HG02852 (cell line): ENCODE results near the gene KRT86.
A peak's percentile ranks its signal among the peaks of the same experiment; 100 is the strongest.
"Not testable (repeated sequence)": the region's sequence is repeated elsewhere in the genome, so short reads cannot be mapped to it uniquely, and the experiment has no call there.

Experiments
- ATAC-seq: cut with Tn5 transposase; IDR thresholded peaks from one replicate; pipeline ENCODE4 v1.9.1; 2021; ENCODE audit warnings: mild to moderate bottlenecking, moderate library complexity; ENCODE audit not compliant: unreplicated experiment

The KRT86 gene

GRCh38 chr12:52238916-52239646 lies 35.4 kb upstream of the KRT86 start:
- ATAC-seq = no peak

DNA sequence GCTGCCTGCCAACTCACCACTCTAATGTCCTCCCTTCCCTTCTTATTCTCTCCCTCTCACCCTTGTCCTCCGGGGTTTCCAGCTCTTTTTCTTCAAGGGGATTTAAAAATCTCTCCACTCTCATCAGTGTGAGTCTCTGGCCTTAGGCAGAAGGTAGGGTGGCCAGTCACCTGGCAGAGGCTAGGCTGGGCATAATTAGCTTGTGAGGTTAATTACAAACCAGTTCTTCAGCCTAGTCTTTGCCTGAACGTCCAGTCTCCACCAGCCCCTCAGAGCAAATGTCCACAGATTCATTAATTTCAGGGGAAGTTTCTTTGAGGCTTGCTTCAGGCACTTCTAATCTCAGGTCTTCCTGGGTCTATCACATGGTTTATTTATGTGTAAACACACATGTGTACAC lies 34.7 kb upstream of the KRT86 start:
- ATAC-seq = no peak

- not testable (repeated sequence) for ATAC-seq
Measured at GRCh38 chr12:52240247-52240646, 34.2 kb upstream of the KRT86 start.

DNA sequence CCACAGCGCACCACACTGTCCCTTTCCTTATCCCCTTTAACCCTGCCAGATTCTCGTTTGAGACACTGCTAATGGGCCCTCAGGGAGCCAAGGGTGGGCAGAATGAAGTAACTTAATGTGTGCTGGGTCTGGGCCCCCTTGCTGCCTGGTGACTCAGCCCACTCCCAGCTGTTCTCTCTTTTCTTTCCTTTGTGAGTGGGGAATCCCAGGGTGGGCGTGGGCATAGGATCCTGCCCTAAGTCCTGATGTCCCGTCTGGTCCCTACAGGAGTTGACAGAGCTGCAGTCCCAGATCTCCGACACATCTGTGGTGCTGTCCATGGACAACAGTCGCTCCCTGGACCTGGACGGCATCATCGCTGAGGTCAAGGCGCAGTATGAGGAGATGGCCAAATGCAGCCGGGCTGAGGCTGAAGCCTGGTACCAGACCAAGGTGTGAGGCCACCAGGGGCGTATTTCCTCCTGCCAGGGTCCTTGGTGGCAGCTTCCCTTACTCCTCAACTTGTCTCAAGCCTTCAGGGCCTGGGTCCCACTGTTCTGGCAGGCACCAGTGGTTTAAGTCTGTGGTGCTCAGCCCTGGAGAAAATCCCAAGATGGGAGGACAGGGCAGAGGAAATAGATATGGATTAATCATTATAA lies 33.1 kb upstream of the KRT86 start:
- ATAC-seq = no peak

- ATAC-seq = no peak
Measured at GRCh38 chr12:52242442-52243258, 31.8 kb upstream of the KRT86 start.

GRCh38 chr12:52243259-52243855 lies 31.1 kb upstream of the KRT86 start:
- no peak for ATAC-seq

DNA sequence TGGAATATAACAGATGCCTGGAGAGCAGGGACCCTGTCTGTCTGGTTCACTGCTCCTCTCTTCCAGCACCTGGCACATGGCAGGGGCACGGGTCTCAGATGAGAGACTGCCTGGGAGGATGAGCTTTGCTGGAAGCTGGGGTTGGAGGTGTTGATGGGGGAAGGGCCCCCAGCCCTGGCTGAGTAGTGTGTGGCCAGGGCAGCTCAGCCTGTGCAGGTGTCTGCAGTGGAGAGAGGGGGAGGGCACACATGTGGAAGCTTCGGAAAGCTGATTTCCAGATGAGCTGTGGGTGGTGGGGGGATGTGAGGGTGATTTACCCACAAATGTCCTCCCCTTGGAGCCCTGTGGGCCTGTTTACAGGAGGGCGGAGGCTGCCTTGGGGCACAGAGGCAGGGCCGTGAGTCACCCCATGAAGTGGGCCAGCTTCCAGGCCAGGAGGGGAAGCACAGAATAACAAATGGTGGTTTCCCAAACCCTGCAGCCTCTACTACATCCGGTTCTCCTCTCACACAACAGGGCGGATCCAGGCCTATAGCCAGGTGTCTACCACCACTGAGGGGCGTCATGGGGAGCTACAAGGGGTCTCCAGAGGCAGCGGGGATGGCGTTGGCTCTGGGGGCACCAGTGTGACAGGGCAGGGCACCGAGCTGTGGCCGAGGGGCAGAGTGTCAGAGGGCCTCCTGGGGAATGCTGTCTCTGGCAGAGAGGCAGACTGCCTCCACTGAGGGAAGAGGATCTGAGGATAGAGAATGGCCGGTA lies 30.4 kb upstream of the KRT86 start:
- ATAC-seq = peak; percentile 88

DNA sequence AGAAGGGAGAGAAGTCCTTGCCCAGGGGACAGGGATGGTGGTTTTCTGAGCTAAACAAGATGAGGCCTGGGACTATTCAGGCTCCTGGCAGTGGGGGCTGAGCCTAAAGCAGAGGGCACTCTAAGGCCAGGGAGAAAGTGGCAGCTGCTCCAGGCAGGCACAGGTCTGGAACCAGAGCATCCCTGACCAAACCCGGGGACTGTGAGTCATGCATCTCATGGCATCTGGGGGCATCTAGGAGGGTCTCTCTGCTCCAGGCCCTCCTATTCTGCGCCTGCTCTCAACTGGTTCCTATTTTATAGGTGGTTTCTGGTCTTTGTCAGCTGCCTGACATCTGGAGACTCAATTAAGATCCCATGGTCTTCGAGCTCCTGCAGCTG lies 29.8 kb upstream of the KRT86 start:
- no peak for ATAC-seq

GRCh38 chr12:52245259-52245961 lies 29.0 kb upstream of the KRT86 start:
- ATAC-seq = no peak

- no peak for ATAC-seq
Measured at GRCh38 chr12:52245962-52246569, 28.4 kb upstream of the KRT86 start.

DNA sequence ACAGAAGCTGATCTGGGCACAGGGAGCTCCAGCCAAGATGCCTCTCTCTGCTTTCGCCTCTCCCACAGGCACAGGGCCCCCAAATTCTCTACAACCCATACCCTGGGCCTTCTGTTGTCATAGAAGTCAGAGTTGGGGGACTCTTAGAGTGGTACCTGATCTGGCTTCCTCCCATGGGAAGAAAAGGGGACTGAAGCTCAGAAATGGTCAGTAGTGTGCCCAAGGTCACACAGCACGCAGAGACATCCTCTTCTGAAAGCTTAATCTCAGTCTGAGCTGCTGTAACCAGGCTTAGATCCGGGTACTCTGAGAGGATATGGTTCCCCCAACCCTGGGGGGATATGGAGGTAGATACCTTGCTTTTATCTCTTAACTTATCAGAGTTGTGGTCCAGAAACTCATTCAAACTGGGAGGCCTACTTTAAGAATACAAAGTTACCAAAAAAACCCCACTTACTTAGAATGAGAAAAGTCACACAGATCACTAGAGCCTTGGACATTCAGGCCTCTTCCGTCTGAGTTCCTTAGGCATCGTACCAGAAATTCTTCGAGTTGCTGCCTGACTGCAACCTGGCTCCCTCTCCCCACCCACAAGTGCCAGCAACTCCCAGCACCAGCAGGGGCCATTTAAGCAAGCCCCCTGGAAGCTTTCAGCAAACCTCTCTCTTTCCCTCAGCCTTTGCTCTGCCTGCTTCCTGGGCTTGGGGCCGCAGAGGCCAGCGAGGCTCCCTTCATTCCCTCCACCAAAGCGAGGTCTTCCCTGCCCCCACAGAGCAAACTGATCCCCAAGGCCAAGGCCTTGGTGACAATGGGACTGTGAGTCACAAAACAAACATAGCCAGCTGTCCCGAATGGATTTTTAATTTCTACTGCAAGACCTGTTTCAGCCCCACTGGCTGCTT lies 27.5 kb upstream of the KRT86 start:
- no peak for ATAC-seq

GRCh38 chr12:52247622-52248540 lies 26.6 kb upstream of the KRT86 start:
- no peak for ATAC-seq

- no peak for ATAC-seq
Measured at GRCh38 chr12:52248541-52249461, 25.6 kb upstream of the KRT86 start.

GRCh38 chr12:52249511-52250047 lies 24.9 kb upstream of the KRT86 start:
- ATAC-seq = no peak

DNA sequence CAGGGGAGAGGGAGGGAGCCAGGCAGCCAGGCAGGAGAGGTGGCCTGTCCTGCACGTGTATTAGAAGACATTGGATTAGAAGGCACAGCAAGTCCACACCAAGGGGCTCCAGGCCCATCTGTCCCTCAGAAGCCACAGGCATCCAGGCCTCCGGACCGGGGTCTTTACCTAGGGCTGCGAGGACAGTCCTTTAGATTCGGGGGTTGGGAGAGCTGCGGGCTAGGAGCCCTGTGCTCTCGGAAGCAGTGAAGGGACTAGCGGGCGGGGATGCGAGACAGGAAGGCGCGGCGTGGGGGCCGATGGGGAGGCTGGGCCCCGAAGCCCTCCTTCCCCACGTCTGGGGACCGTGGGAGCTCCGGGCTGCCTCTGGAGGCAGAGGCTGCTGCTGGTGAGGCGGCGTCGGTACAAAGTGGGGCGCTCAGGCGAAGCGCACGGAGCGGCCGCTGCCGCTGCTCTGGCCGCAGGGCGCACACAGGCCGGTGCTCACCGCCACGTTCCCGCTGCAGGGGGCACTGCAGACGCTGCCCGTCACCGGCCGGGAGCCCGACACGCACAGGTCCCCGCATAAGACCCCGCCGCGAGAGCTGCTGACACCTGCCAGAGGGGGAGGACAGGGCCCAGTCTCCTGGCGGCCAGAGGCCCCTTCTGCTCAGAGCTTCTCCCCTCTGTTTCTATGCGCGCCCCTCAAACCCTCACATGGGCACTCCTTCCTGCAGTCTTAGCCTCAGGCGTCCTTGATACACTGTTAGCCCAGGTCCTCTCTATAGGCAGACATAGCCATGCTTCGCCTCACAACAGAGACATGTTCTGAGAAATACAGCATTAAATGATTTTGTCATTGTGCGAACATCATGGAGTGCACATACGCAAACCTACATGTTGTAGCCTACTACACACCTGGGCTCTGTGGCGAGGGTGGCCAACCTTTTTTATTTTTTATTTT lies 24.1 kb upstream of the KRT86 start:
- no peak for ATAC-seq
